Measurements from ENCODE around the gene CXADR.

GRCh38 chr21:17513214-17514123, 626 bp downstream of the CXADR start:
- TF ChIP-seq POLR2A (IDR thresholded peaks at IDR 0.05; ENCODE audit: low read length) (no peak), GATA1 (IDR thresholded peaks at IDR 0.05; ENCODE audit: low read depth, low read length) (no peak)
